ENCODE results near the gene RAD54L.

DNA sequence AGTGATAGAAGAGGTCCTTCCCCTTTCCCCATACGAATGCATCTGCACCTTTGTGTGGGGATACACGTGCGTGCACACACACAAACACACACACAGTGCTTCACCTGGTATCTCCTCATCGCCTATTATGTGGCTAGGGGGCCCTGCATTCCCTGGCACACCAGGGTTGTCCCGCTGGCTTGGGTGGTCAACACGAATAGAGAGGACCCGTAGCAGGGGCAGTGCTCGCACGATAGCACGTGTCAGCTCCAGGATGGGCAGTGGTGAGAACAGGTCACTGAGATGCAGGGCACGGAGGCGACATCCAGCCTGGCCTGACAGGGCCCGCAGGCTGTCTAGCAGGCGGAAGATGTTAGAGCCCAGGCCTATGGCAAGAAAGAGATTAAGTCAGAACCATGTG is 33.5 kb downstream of the RAD54L start:
- TF ChIP-seq, protein P1, sequence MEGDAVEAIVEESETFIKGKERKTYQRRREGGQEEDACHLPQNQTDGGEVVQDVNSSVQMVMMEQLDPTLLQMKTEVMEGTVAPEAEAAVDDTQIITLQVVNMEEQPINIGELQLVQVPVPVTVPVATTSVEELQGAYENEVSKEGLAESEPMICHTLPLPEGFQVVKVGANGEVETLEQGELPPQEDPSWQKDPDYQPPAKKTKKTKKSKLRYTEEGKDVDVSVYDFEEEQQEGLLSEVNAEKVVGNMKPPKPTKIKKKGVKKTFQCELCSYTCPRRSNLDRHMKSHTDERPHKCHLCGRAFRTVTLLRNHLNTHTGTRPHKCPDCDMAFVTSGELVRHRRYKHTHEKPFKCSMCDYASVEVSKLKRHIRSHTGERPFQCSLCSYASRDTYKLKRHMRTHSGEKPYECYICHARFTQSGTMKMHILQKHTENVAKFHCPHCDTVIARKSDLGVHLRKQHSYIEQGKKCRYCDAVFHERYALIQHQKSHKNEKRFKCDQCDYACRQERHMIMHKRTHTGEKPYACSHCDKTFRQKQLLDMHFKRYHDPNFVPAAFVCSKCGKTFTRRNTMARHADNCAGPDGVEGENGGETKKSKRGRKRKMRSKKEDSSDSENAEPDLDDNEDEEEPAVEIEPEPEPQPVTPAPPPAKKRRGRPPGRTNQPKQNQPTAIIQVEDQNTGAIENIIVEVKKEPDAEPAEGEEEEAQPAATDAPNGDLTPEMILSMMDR (IDR thresholded peaks at IDR 0.05): no peak
- no peak for TF ChIP-seq POLR2AphosphoS5 (IDR thresholded peaks at IDR 0.05; ENCODE audit: low read depth, low read length)
- no peak for TF ChIP-seq SIN3A (IDR thresholded peaks at IDR 0.05; ENCODE audit: borderline replicate concordance, insufficient read depth, low read depth, low read length)
- no peak for TF ChIP-seq TCF7L2 (IDR thresholded peaks at IDR 0.05; ENCODE audit: low read depth, low read length)
